ENCODE results near the gene FOXP1.

DNA sequence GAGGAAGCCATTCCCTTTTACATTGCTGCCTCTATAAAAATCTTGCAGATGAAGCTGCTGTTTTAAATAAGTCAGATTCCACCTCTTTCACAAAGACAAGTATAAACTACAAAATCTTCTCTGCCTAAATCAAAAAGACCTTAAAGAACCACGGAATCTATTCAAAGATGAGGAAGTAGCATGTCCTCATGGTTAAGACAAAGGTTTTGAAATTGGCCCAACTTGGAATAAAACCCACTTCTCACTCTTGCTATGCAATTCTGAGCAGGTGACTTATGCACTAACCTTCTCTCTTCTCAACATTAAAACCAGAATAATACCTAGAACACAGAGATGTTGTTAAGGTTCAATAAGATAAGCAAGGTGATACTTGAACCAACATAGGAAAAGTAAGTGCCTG is 97.6 kb downstream of the FOXP1 start:
- TF ChIP-seq, protein P1, sequence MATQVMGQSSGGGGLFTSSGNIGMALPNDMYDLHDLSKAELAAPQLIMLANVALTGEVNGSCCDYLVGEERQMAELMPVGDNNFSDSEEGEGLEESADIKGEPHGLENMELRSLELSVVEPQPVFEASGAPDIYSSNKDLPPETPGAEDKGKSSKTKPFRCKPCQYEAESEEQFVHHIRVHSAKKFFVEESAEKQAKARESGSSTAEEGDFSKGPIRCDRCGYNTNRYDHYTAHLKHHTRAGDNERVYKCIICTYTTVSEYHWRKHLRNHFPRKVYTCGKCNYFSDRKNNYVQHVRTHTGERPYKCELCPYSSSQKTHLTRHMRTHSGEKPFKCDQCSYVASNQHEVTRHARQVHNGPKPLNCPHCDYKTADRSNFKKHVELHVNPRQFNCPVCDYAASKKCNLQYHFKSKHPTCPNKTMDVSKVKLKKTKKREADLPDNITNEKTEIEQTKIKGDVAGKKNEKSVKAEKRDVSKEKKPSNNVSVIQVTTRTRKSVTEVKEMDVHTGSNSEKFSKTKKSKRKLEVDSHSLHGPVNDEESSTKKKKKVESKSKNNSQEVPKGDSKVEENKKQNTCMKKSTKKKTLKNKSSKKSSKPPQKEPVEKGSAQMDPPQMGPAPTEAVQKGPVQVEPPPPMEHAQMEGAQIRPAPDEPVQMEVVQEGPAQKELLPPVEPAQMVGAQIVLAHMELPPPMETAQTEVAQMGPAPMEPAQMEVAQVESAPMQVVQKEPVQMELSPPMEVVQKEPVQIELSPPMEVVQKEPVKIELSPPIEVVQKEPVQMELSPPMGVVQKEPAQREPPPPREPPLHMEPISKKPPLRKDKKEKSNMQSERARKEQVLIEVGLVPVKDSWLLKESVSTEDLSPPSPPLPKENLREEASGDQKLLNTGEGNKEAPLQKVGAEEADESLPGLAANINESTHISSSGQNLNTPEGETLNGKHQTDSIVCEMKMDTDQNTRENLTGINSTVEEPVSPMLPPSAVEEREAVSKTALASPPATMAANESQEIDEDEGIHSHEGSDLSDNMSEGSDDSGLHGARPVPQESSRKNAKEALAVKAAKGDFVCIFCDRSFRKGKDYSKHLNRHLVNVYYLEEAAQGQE (IDR thresholded peaks at IDR 0.05; ENCODE audit: insufficient read depth in 1 of 2, low read depth in 2 of 2, low read length in 1 of 2) = no peak
- TF ChIP-seq, protein P2, sequence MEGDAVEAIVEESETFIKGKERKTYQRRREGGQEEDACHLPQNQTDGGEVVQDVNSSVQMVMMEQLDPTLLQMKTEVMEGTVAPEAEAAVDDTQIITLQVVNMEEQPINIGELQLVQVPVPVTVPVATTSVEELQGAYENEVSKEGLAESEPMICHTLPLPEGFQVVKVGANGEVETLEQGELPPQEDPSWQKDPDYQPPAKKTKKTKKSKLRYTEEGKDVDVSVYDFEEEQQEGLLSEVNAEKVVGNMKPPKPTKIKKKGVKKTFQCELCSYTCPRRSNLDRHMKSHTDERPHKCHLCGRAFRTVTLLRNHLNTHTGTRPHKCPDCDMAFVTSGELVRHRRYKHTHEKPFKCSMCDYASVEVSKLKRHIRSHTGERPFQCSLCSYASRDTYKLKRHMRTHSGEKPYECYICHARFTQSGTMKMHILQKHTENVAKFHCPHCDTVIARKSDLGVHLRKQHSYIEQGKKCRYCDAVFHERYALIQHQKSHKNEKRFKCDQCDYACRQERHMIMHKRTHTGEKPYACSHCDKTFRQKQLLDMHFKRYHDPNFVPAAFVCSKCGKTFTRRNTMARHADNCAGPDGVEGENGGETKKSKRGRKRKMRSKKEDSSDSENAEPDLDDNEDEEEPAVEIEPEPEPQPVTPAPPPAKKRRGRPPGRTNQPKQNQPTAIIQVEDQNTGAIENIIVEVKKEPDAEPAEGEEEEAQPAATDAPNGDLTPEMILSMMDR (IDR thresholded peaks at IDR 0.05) = no peak
- TF ChIP-seq POLR2AphosphoS5 (IDR thresholded peaks at IDR 0.05; ENCODE audit: low read depth, low read length) (no peak), TCF7L2 (IDR thresholded peaks at IDR 0.05; ENCODE audit: low read depth, low read length) (no peak)

Data from Panc1 (cell line).